ENCODE results near the gene IL3.

IL3 gene

DNA sequence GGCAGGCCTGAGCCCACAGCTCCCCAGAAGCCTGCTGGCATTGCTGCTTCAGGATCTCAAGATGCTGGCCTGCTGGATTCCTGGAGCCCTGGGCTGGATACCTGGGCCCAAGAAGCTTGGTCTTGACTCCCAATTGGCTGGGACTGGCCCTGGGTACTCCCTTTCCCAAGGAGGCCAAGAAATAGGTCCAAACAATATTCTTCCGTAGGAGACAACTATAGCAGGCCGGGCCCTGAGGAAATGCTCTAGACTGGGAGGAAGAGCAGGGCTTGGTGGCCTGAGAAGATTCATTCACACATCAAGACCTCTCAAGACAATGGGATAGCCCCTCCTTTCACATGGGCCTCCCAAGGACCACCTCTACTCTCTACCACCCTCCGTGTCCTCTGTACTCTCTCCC lies 21.0 kb downstream of the IL3 start:
- Histone ChIP-seq H3K9me3 (ENCODE audit: severe bottlenecking) (no peaks in the 10 kb centered on the region), H3K4me1 (ENCODE audit: insufficient read depth, poor library complexity, severe bottlenecking) (peaks cover 11% of the 10 kb centered on the region), H3K27ac (ENCODE audit: poor library complexity, severe bottlenecking) (no peak overlapping the region), H3K27me3 (ENCODE audit: insufficient read depth, poor library complexity, severe bottlenecking) (no peaks in the 10 kb centered on the region), H3K4me3 (ENCODE audit: severe bottlenecking) (no peak overlapping the region), H3K36me3 (ENCODE audit: low read depth) (no peaks in the 10 kb centered on the region)
- no peak for DNase-seq (ENCODE audit: low spot score)
- ATAC-seq (ENCODE audit: low read depth) = no peak
- TF ChIP-seq, protein P1, sequence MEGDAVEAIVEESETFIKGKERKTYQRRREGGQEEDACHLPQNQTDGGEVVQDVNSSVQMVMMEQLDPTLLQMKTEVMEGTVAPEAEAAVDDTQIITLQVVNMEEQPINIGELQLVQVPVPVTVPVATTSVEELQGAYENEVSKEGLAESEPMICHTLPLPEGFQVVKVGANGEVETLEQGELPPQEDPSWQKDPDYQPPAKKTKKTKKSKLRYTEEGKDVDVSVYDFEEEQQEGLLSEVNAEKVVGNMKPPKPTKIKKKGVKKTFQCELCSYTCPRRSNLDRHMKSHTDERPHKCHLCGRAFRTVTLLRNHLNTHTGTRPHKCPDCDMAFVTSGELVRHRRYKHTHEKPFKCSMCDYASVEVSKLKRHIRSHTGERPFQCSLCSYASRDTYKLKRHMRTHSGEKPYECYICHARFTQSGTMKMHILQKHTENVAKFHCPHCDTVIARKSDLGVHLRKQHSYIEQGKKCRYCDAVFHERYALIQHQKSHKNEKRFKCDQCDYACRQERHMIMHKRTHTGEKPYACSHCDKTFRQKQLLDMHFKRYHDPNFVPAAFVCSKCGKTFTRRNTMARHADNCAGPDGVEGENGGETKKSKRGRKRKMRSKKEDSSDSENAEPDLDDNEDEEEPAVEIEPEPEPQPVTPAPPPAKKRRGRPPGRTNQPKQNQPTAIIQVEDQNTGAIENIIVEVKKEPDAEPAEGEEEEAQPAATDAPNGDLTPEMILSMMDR (IDR thresholded peaks at IDR 0.05; ENCODE audit: poor library complexity, severe bottlenecking) = no peak

DNA sequence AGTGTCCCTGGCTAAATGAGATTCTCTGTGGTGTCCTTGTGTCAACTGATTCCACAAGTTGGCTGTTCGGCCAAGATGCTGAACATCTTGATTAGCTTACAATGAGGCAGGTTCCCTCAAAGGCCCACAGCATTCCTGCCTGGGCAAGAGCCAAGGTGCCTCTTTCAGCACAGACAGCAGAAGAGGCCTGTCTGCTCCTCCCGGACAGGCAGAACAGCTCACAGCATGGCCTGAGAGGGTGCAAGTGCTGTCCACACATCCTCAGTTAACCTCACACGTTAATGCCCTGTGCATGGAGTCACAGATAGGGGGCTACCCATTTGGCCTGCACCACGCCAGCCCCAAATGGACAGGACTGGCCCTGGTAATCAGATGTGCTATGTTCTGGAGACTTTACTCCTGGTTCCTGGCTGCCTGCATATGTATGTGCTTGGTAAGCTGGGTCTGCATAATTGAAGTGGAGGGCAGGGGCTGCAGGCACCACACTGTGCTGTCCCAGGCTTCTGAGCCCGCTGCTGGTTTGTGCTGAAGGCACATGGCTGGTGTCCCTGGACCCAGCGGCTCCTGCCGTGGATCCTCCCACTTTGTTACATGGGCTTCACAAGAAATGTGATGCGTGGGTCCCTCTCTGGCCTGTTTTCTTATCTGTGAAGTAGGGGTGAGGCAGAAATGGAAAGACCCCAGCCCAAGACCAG lies 22.0 kb downstream of the IL3 start:
- TF ChIP-seq, protein P1 (IDR thresholded peaks at IDR 0.05; ENCODE audit: poor library complexity, severe bottlenecking) = no peak
- Histone ChIP-seq H3K4me3 (ENCODE audit: severe bottlenecking) (no peak overlapping the region), H3K27ac (ENCODE audit: poor library complexity, severe bottlenecking) (no peak overlapping the region)

DNA sequence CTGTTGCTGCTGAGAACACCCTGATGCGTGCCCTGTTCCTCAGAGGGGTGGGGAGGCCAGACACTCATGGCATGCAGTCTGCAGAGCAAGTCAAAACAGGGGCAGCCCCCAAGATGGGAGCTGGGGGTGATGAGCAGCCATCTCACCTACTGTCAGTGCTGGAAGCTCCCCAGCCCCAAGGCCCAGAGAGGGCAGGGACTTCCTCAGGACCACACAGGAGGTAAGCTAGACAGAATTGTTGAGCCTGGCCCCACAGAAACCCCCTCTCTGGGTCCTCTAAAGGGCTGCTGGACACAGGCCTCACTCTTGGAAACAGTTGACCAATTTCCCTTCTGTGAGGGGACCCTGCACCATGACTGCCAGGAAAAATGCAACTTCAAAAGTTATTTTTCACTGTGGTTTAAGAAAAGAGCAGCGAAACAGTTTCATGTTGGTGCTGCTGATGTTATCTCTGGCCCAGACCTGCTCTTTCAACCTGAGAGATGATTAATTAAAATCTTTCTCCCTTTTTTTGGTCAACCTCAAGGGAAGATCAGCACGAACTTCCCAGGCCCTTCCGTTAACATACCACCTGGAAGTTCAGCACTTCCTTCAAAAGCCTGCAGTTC lies 22.7 kb downstream of the IL3 start:
- Histone ChIP-seq H3K27ac (ENCODE audit: poor library complexity, severe bottlenecking) (no peak overlapping the region), H3K27me3 (ENCODE audit: insufficient read depth, poor library complexity, severe bottlenecking) (no peaks in the 10 kb centered on the region), H3K36me3 (ENCODE audit: low read depth) (no peaks in the 10 kb centered on the region), H3K4me3 (ENCODE audit: severe bottlenecking) (no peak overlapping the region), H3K4me1 (ENCODE audit: insufficient read depth, poor library complexity, severe bottlenecking) (peaks cover 16% of the 10 kb centered on the region), H3K9me3 (ENCODE audit: severe bottlenecking) (no peaks in the 10 kb centered on the region)
- ATAC-seq (ENCODE audit: low read depth) (no peak), DNase-seq (ENCODE audit: low spot score) (no peak)
- TF ChIP-seq, protein P1 (IDR thresholded peaks at IDR 0.05; ENCODE audit: poor library complexity, severe bottlenecking) = no peak

More for the DNA sequence above, 22.0 kb downstream of the IL3 start:
- no peaks in the 10 kb centered on the region for H3K9me3 ChIP-seq (ENCODE audit: severe bottlenecking)
- peaks cover 16% of the 10 kb centered on the region for H3K4me1 ChIP-seq (ENCODE audit: insufficient read depth, poor library complexity, severe bottlenecking)
- ATAC-seq (ENCODE audit: low read depth) (no peak), DNase-seq (ENCODE audit: low spot score) (no peak)
- no peaks in the 10 kb centered on the region for H3K36me3 ChIP-seq (ENCODE audit: low read depth)
- H3K27me3 ChIP-seq (ENCODE audit: insufficient read depth, poor library complexity, severe bottlenecking) = no peaks in the 10 kb centered on the region

DNA sequence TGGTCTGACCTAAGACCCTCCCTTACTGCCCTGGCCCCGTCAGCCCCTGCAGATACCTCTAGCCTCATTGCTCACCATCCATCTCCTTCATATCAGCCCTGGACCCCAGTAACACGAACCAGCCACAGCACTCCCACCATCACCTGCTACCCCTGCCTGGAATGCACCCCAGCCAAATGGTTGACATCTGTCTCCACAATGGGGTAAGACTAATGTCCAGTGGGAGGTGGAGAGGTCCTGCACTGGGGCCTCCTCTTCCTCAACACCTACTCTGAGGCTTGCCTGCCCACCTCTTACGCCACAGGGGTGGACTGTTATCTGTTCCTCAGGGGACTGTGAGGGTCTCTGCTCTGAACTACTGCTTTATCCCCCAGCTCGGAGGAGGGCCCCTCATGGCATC lies 25.2 kb downstream of the IL3 start:
- no peak for DNase-seq (ENCODE audit: low spot score)

More for the DNA sequence above, 25.2 kb downstream of the IL3 start:
- TF ChIP-seq, protein P1 (IDR thresholded peaks at IDR 0.05; ENCODE audit: poor library complexity, severe bottlenecking) = no peak
- H3K27ac ChIP-seq (ENCODE audit: poor library complexity, severe bottlenecking) = peak overlapping the region; percentile 63
- ATAC-seq (ENCODE audit: low read depth) = no peak
- peaks cover 30% of the 10 kb centered on the region for H3K4me1 ChIP-seq (ENCODE audit: insufficient read depth, poor library complexity, severe bottlenecking)
- no peaks in the 10 kb centered on the region for H3K9me3 ChIP-seq (ENCODE audit: severe bottlenecking)
- H3K27me3 ChIP-seq (ENCODE audit: insufficient read depth, poor library complexity, severe bottlenecking) = no peaks in the 10 kb centered on the region
- no peaks in the 10 kb centered on the region for H3K36me3 ChIP-seq (ENCODE audit: low read depth)
- no peak overlapping the region for H3K4me3 ChIP-seq (ENCODE audit: severe bottlenecking)
